NCI-H2196 treated with DMSO at 0.1 percent for 48 hours (cell line): ENCODE data around the gene TTLL10.

Source experiments
- DNase-seq: peaks from one replicate; lab custom pipeline; 2025; ENCODE audit not compliant: unreplicated experiment; lab: John Stamatoyannopoulos, UW

The TTLL10 gene

GRCh38 chr1:1232796-1233566, 59.3 kb downstream of the TTLL10 start:
- DNase-seq = no peak

GRCh38 chr1:1233567-1233892, 59.9 kb downstream of the TTLL10 start:
- DNase-seq = no peak

DNA sequence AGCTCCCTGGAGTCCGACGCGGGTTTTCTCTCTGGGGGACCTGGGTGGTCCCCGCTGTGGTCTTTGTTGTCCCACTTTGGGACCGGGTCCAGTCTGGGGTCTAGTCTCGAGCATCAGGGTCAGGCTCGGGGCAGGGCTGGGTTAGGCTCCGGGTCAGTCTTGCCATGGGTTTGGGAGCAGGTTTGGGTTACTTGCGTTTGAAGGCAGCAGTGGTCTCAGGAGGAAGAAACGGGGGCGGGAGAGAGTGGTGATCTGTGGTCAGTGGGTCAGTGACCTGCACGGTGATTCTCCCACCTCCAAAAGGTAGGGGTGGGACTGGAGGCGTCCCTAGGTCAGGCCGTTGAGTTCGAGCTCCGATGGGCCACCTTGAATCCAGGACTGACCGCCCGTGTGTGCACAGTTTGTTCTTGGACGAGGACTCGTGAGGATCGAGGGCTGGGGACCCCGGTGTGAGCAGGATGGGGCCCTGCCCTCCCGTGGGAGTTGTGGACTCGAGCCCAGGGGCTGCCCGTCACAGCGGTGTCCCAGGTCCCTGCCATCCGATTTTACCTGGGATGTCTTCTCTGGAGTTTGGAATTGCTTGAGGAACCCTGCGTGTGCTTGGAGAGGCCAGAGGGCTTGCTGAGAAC, 60.6 kb downstream of the TTLL10 start:
- DNase-seq = no peak

DNA sequence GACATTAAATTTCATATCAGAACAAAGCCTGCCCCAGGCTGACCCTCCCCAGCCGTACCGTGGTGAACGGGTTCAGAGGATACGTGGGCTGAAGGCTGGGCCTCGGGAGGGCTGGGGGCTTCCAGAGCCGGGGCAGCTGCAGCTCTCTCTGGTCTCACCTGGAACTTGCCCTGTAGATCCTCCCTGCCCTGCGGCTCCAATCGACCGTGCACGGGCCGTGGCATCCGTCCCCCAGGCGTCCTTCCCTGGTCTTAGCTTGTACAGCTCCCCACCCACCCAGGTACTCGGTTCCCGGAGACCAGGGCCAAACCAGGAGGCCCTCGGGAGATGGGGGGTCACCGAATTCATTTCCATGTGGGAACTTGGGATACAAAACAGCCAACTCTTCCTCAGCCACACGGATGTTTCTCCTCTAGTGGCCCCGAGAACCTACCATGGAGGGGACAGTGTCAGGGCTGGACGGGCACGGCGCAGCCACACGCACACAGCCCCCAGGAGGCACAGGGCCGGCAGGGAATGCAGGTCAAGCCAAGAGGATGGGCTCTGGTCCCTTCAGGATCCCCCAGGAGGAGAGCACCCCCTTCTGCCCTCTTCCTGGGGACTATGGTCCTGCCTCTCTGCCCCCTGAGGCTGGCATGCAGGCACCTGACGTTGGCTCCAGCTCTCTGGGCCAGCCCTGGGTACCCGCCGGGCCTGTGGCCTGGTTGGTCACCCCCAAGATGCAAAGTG, 61.5 kb downstream of the TTLL10 start:
- no peak for DNase-seq

- DNase-seq = no peak
Measured at GRCh38 chr1:1236176-1236763, 62.6 kb downstream of the TTLL10 start.

GRCh38 chr1:1236945-1237873, 63.5 kb downstream of the TTLL10 start:
- no peak for DNase-seq

- no peak for DNase-seq
Measured at GRCh38 chr1:1237874-1238701, 64.4 kb downstream of the TTLL10 start.

DNA sequence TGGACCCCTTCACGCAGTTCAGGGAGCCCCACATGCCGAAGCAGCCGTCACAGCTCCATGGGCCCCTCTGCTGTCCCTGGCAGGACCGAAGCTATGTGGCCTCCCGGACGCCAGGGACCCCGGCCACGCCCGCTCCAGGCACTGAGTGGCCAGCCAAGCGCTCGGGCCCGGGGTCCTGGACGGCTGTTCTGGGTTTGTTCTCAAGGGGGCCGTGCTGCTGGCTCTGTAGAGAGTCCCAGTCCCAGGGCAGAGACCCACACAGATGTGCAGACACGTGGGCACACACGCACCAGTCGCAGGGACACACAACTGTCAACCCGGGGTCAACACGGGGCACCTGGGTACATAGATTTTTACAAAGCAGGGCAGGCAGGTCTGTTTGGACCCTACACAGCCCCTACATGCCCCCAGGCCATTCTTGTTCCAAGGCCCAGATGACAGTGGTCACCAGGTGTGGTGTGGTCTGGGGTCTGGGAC, 65.1 kb downstream of the TTLL10 start:
- DNase-seq = no peak

DNA sequence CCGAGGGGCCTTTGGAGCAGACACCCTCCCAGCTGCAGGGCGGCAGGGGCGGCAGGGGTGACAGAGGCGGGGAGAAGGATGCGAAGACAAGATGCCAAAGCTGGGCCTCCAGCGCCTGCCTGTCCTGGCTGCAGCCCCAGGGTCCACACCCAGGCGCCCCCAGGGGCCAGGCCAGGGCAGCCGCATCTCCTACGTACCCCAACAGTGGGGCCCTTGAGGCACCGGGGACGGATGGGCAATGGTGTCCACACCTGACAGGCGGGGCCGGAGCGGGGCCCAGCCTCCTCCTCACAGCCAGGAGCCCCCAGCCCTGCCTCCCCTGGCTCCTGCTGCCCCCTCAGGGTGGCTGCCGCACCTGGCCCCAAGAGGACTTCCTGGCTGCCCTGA, 65.5 kb downstream of the TTLL10 start:
- DNase-seq = no peak

DNA sequence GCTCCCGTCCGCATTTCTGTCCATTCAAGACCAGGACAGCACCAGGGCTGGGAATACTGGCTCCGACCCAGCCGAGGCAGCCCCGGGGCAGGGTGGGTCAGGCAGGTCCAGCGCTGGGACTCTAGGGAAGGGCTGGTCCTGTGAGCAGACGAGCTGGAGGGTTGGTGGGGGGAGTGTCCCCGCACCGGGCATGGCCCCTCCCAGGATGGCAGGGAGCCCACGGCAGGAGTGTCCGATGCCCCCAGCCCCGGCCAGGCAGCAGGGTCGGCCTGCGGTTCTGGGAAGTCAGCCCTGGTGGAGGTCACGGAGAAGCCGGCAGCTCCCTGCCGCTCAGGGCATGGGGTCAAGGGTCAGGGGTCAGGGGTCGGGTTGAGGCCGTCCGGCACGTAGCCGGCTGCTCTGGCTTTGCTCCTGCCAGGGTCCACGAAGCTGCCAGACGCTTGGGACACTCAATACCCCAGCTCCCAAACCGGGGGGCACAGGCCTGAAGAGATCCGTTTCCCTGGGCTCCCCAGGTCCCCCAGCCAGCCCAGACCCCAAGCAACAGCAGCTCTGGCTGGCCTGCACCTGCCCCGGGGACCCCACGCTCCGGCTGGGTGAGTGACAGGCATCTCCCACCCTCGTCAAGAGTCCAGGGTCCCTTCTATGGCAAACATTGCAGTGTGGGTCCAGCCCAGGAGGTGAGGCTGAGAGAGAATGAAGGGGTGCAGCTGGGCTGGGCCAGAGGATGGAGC, 66.1 kb downstream of the TTLL10 start:
- DNase-seq = no peak

DNA sequence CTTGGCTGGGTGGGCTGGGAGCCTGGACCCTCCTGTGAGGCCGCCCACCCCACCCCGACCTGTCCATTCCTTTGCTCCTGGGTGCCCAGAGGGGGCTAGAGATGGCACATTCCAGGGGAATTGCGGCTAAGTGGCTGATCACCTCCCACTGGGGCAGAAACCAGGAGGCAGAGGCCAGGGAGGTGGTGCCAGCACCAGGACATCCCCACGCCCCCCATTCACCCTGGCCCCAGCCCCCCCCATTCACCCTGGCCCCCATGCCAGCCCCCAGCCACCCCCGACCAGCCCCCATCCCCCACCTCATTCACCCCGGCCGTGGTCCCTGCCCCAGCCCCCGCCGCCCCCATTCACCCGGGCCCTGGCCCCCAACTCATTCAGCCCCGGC, 66.7 kb downstream of the TTLL10 start:
- no peak for DNase-seq

GRCh38 chr1:1240822-1241587, 67.3 kb downstream of the TTLL10 start:
- DNase-seq = no peak

DNA sequence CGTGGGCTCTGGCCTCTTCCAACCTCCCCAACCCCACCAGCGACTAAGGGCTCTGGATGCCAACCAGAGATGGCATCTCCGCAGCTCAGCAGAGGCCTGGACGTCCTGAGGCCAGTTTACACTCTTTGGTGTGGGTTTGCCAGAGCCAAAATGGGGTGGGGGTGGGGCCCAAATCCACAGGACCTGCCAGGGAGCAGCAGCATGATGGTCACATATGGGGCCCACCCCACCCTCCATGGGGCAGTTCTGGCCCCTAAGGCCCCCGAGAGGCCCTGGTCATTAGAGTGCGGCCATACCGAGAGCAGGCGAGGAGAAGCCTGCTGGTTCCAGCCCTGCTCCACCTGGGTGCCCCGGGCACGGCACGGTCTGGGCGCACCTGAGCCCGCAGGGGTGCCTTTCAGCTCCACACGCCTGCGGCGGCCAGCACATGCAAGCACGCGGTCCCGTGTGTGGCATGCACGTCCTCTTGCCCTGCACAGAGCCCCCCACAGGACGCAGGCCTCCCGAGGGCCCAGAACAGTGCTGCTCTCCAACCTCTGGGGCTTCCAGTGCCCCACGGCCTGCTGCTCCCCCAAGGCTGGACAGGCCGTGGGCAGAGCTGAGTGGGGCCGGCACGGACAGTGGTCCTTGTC, 68.0 kb downstream of the TTLL10 start:
- DNase-seq = no peak

DNA sequence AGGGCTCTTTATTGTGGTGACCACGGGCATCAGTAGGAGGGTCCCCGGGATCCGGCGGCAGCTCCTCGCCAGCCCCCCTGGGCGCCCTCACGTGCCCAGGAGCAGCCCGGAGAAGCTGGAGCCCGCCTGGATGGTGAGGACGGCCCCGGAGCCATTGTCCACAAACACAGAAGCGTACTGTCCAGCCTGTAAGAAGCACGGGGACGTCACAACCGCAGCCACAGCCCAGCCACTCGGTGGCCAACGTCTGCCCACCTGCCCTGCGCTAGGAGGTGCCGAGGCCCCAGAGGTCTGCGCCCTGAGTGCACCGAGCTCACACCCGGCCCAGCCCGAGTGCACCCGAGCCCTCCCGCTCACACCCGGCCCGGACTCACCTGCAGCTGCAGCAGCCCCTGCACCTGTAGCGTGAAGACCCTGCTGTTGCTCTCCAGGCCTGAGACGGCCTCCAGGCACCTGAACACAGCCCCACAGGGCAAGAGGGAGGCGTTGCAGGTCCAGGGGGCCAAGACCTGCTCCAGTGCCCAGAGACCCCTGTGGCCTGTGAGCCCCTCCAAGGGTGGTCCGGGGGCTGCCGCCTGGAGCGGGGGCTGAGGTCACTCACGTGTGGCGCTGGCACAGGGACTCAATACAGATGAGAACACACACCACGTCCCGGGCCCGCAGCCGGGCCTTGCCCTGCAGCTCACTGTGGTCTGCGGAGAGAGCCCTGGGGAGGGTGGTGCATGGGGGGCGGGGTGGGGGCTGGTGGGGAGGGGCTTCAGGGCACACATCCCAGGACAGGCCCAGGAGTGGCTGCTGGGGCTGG, 69.0 kb downstream of the TTLL10 start:
- no peak for DNase-seq

GRCh38 chr1:1243266-1243660, 69.6 kb downstream of the TTLL10 start:
- DNase-seq = no peak

- DNase-seq = no peak
Measured at GRCh38 chr1:1243807-1244191, 70.1 kb downstream of the TTLL10 start.

- no peak for DNase-seq
Measured at GRCh38 chr1:1244192-1244811, 70.6 kb downstream of the TTLL10 start.
